ENCODE data around the gene TRA2B. TPM values are rescaled to one million over a fixed set of nuclear protein-coding genes. Genes with fewer than 3 reads are reported as not detected.

Gene TRA2B
- total RNA-seq = 100 to 1,000 TPM; 134 to 216 (median 201) TPM

- peak; percentile 100 for TF ChIP-seq POLR2A (IDR thresholded peaks at IDR 0.05)
- TF ChIP-seq EP300 (IDR thresholded peaks at IDR 0.05) = peak in 1 of 2 donors; percentile 100
- TF ChIP-seq CTCF (IDR thresholded peaks at IDR 0.05) = peak in 4 of 5 experiments; percentile 34 to 43 (median 38)
- H3K36me3 ChIP-seq = no peaks in the 10 kb centered on the region
- no peaks in the 10 kb centered on the region for H3K27me3 ChIP-seq
- WGBS, 2 donors = 2 to 3% methylated on average over 53 to 54 of the region's 55 CpGs
- H3K4me1 ChIP-seq = peaks cover 0 to 29% (median 23%) of the 10 kb centered on the region in 4 donors
- H3K27ac ChIP-seq = peak within 1 kb of the TSS; percentile 99 to 100 (median 100)
- peak; percentile 97 for DNase-seq (ENCODE audit: low spot score in 2 of 2)
- no peaks in the 10 kb centered on the region for H3K9me3 ChIP-seq
- peak within 1 kb of the TSS; percentile 85 to 99 (median 94) for H3K4me3 ChIP-seq
Measured at GRCh38 chr3:185937689-185938374, at the start of gene TRA2B. TRA2B (minus strand) TSS chr3:185938014; CDS start chr3:185937860, 154 bp downstream.

DNA sequence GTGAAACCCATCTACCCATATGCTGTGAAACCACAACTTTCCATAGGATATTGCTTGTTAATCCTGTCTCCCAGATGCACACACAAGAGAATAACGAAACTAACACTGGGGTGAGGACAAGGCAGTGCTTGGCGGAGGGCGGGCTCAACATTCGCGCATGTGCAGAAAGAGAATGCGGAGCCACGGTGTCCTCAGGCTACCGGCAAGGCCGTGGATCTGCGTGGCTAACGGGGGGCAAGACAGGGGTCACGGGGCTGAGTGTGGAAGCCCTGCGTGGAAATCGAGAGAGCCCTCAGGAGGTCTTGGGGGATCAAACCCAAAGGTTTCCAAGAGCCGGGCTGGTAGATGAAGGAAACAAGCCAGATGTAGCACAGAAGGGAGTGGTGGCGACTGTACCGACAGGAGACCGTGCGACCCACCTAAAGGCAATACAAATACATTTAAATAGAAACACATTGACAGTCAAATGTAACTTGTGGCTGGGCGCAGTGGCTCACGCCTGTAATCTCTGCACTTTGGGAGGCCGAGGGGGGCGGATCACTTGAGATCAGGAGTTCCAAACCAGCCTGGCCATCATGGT is 48.5 kb upstream of the TRA2B start:
- Histone ChIP-seq H3K9me3 (no peaks in the 10 kb centered on the region), H3K27ac (no peak overlapping the region), H3K36me3 (no peaks in the 10 kb centered on the region), H3K27me3 (no peaks in the 10 kb centered on the region), H3K4me1 (peaks cover 0 to 17% (median 2%) of the 10 kb centered on the region in 4 donors), H3K4me3 (no peak overlapping the region)
- no peak for DNase-seq (ENCODE audit: low spot score in 2 of 2)
- TF ChIP-seq CTCF (IDR thresholded peaks at IDR 0.05) (no peak), POLR2A (IDR thresholded peaks at IDR 0.05) (no peak)
- 94 to 95% methylated on average over 22 of the region's 23 CpGs for WGBS, 2 donors

DNA sequence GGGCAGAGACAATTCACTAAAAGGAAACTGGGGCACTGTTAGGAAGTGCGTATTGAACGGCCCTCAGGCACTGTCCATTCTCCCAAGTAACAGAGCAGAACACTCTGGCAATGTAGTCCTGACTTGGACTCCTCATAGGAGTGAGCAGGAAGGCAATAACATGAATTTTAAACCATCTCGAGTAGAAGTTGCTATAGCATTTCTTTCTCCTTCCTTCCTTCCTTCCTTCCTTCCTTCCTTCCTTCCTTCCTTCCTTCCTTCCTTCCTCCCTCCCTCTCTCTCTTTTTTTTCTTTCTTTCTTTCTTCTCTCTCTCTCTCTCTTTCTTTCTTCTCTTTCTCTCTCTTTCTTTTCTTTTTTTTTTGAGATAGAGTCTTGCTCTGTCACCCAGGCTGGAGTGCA is 46.4 kb upstream of the TRA2B start:
- no peak overlapping the region for H3K27ac ChIP-seq
- no peak overlapping the region for H3K4me3 ChIP-seq
- H3K27me3 ChIP-seq = no peaks in the 10 kb centered on the region
- no peak for DNase-seq (ENCODE audit: low spot score in 2 of 2)
- no peak for TF ChIP-seq EP300 (IDR thresholded peaks at IDR 0.05)
- TF ChIP-seq POLR2A (IDR thresholded peaks at IDR 0.05) = no peak
- no peak for TF ChIP-seq CTCF (IDR thresholded peaks at IDR 0.05)
- H3K36me3 ChIP-seq = no peaks in the 10 kb centered on the region
- 40 to 51% methylated on average over 3 of the region's 3 CpGs for WGBS, 2 donors
- peaks cover 0 to 17% (median 2%) of the 10 kb centered on the region in 4 donors for H3K4me1 ChIP-seq
- H3K9me3 ChIP-seq = no peaks in the 10 kb centered on the region

DNA sequence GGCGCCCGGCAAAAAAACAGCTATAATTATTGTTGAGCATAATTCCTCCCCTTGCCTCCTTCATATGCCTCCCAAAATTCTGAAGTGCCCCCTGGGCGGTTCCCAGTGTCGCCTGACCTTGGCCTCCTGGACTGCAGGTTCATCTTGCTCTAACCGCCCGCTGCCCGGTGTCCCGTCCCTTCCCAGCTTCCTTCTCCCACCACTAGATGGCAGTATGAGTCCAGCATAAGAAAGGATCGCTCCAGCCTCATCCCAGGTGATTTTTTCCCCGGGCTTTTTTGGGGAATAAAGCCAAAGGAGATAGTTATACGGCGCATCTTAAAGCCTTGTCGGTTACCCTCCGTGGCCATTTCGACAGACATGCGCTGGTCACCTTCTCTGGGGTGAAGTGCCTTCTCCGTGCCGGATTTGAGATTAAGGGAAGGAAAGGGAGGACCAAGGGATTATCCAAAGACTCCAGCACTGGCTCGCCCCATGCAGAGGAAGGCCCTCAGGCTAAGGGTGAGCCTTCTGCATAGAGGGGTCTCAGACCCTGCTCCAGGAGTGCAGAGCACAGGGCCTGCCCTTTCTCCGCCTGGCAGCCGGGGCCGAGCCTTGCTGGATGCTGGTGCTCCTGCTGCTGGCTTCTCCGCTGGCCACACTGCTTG is 45.8 kb upstream of the TRA2B start:
- 16 to 19% methylated on average over 21 to 23 of the region's 23 CpGs for WGBS, 2 donors
- Histone ChIP-seq H3K4me3 (no peak overlapping the region), H3K27me3 (no peaks in the 10 kb centered on the region), H3K27ac (no peak overlapping the region), H3K9me3 (no peaks in the 10 kb centered on the region), H3K4me1 (peaks cover 0 to 17% (median 2%) of the 10 kb centered on the region in 4 donors), H3K36me3 (no peaks in the 10 kb centered on the region)
- DNase-seq (ENCODE audit: low spot score in 2 of 2) = peak; percentile 73 to 94
- TF ChIP-seq CTCF (IDR thresholded peaks at IDR 0.05) (peak; percentile 84 to 94 (median 91)), POLR2A (IDR thresholded peaks at IDR 0.05) (no peak), EP300 (IDR thresholded peaks at IDR 0.05) (no peak)

GRCh38 chr3:185982632-185983031 is 44.8 kb upstream of the TRA2B start:
- 65 to 66% methylated on average over 3 of the region's 3 CpGs for WGBS, 2 donors

More at GRCh38 chr3:185982632-185983031, 44.8 kb upstream of the TRA2B start:
- H3K9me3 ChIP-seq = no peaks in the 10 kb centered on the region
- H3K4me1 ChIP-seq = peaks cover 0 to 17% (median 2%) of the 10 kb centered on the region in 4 donors
- no peaks in the 10 kb centered on the region for H3K27me3 ChIP-seq
- TF ChIP-seq POLR2A (IDR thresholded peaks at IDR 0.05) = no peak
- TF ChIP-seq CTCF (IDR thresholded peaks at IDR 0.05) = no peak
- no peak for TF ChIP-seq EP300 (IDR thresholded peaks at IDR 0.05)
- H3K27ac ChIP-seq = no peak overlapping the region
- no peak for DNase-seq (ENCODE audit: low spot score in 2 of 2)
- H3K36me3 ChIP-seq = no peaks in the 10 kb centered on the region
- H3K4me3 ChIP-seq = no peak overlapping the region
